Type B pancreatic cell (in vitro differentiated cells): Measurements from ENCODE around the gene RAB40C. TPM values are rescaled to one million over a fixed set of nuclear protein-coding genes. Genes with fewer than 3 reads are reported as not detected.

Experiments used
- DNase-seq: peaks from one replicate; pipeline ENCODE4 v3.0.0; 2021; ENCODE audit warnings: mixed read lengths; ENCODE audit not compliant: unreplicated experiment; ENCODE audit errors: extremely low spot score
- H3K27ac Mint-ChIP-seq: 2 replicates; pipeline ENCODE4 v1.8.0; 2021; ENCODE audit warnings: mild to moderate bottlenecking, mixed read lengths
- H3K27me3 Mint-ChIP-seq: 2 replicates; pipeline ENCODE4 v1.8.0; 2021; ENCODE audit warnings: mixed read lengths
- H3K36me3 Mint-ChIP-seq: 2 replicates; pipeline ENCODE4 v1.8.0; 2021; ENCODE audit warnings: mixed read lengths
- H3K4me1 Mint-ChIP-seq: one replicate; pipeline ENCODE4 v1.8.0; 2021; ENCODE audit warnings: mixed read lengths; ENCODE audit not compliant: unreplicated experiment
- H3K4me3 Mint-ChIP-seq: 2 replicates; pipeline ENCODE4 v1.8.0; 2021; ENCODE audit warnings: mild to moderate bottlenecking, mixed read lengths
- H3K9me3 Mint-ChIP-seq: 2 replicates; pipeline ENCODE4 v1.8.0; 2021; ENCODE audit warnings: mixed read lengths
- CTCF ChIP-seq: fragments of 200-600 bp; sonication (generic); conservative IDR thresholded peaks from 2 replicates; pipeline ENCODE4 v1.5.0; 2021; ENCODE audit warnings: antibody characterized with exemption, mild to moderate bottlenecking
- total RNA-seq: library from RNA; stranded (reverse); gene quantifications from 2 replicates; pipeline ENCODE4 v1.2.1, GENCODE V29; 2021; ENCODE audit warnings: low replicate concordance

The RAB40C gene
- total RNA-seq, 1 donor from 2014 or later = 26.5 TPM

GRCh38 chr16:616733-617586, 27.1 kb downstream of the RAB40C start:
- TF ChIP-seq CTCF = no peak
- Mint-ChIP-seq H3K27ac (no peak overlapping the region), H3K9me3 (no peaks in the 10 kb centered on the region), H3K36me3 (peaks cover 14% of the 10 kb centered on the region), H3K4me1 (peaks cover 11% of the 10 kb centered on the region), H3K27me3 (no peaks in the 10 kb centered on the region), H3K4me3 (no peak overlapping the region)
- no peak for DNase-seq

GRCh38 chr16:617855-618254, 28.0 kb downstream of the RAB40C start:
- Mint-ChIP-seq H3K36me3 (peaks cover 14% of the 10 kb centered on the region), H3K27ac (no peak overlapping the region), H3K4me1 (peaks cover 12% of the 10 kb centered on the region), H3K9me3 (no peaks in the 10 kb centered on the region), H3K27me3 (no peaks in the 10 kb centered on the region), H3K4me3 (no peak overlapping the region)
- no peak for TF ChIP-seq CTCF
- no peak for DNase-seq

GRCh38 chr16:619476-620100, 29.7 kb downstream of the RAB40C start:
- Mint-ChIP-seq H3K27me3 (no peaks in the 10 kb centered on the region), H3K4me1 (peaks cover 21% of the 10 kb centered on the region), H3K9me3 (no peaks in the 10 kb centered on the region), H3K36me3 (peaks cover 5% of the 10 kb centered on the region), H3K4me3 (no peak overlapping the region), H3K27ac (no peak overlapping the region)
- no peak for DNase-seq
- no peak for TF ChIP-seq CTCF

GRCh38 chr16:620700-621525, 31.0 kb downstream of the RAB40C start:
- no peaks in the 10 kb centered on the region for H3K36me3 Mint-ChIP-seq
- H3K27me3 Mint-ChIP-seq = no peaks in the 10 kb centered on the region
- no peak for TF ChIP-seq CTCF
- DNase-seq = no peak
- no peaks in the 10 kb centered on the region for H3K9me3 Mint-ChIP-seq
- H3K27ac Mint-ChIP-seq = no peak overlapping the region
- peaks cover 16% of the 10 kb centered on the region for H3K4me1 Mint-ChIP-seq
- H3K4me3 Mint-ChIP-seq = no peak overlapping the region

GRCh38 chr16:621526-622105, 31.8 kb downstream of the RAB40C start:
- Mint-ChIP-seq H3K36me3 (no peaks in the 10 kb centered on the region), H3K27ac (no peak overlapping the region), H3K4me3 (no peak overlapping the region), H3K4me1 (peaks cover 16% of the 10 kb centered on the region), H3K9me3 (no peaks in the 10 kb centered on the region), H3K27me3 (no peaks in the 10 kb centered on the region)
- DNase-seq = no peak
- TF ChIP-seq CTCF = no peak
